GM18505 (cell line): ENCODE measurements around the gene MRPL4.

Source experiments
- ATAC-seq: cut with Tn5 transposase; IDR thresholded peaks from one replicate; pipeline ENCODE4 v1.9.1; 2021; ENCODE audit not compliant: unreplicated experiment
- POLR2A ChIP-seq: IDR thresholded peaks from 4 replicates; pipeline ENCODE4 v1.6.1; 2011; ENCODE audit warnings: borderline replicate concordance; ENCODE audit not compliant: insufficient read depth, insufficient read length; ENCODE audit errors: extremely low read depth

The MRPL4 gene

DNA sequence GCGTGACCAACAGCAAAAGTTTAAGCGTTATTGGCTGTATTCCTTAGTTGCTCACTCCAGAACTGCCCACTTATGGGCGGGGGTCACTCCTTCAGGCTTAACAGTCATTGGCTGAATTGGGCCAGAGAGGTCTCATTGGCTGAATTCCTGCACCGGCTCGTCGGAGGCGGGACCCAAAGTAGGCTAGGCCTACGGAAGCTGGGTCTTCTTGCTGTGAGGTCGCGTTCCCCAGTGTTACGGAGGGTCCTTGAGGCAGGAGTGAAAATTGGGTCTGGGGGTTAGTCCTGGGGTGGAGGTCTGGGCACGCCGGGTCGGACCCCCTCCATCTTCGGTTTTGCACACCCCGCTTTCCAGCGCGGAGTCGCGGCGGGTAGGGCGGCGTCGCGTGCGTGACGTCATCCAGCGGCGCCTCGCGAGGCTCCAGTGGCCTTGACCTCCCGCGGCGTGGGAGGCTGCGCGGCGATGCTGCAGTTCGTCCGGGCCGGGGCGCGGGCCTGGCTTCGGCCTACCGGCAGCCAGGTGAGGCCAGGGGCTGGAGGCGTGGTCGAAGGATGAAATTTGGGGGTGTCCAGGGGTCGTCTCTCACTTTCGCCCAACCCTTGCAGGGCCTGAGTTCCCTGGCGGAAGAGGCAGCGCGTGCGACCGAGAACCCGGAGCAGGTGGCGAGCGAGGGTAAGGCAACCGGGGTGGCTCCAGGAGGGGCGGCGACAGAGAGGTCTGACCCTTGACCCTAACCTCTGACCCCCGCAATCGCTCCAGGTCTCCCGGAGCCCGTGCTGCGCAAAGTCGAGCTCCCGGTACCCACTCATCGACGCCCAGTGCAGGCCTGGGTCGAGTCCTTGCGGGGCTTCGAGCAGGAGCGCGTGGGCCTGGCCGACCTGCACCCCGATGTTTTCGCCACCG, at the start of gene MRPL4:
MRPL4 (plus strand) TSS at position 423 of the 903 bp plus-strand sequence; CDS start at position 463, 40 bp downstream.
- peak; percentile 73 for ATAC-seq
- peak; percentile 84 for TF ChIP-seq POLR2A

DNA sequence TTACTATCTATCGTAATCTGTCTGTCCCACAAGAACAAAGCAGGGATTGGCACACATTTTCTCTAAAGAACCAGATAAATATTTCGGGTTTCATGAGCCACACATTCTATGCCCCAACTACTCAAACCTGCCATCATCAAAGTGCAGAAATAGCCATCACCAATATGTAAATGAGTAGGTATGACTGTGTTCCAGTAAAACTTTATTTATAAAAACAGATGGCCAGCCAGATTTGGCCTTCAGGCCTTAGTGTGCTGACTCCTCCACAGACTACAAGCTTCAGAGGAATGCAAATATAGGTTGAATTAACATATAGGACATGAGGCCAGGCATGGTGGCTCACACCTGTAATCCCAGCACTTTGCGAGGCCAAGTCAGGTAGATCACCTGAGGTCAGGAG, 48.3 kb upstream of the MRPL4 start:
- TF ChIP-seq POLR2A: no peak
- ATAC-seq: no peak

DNA sequence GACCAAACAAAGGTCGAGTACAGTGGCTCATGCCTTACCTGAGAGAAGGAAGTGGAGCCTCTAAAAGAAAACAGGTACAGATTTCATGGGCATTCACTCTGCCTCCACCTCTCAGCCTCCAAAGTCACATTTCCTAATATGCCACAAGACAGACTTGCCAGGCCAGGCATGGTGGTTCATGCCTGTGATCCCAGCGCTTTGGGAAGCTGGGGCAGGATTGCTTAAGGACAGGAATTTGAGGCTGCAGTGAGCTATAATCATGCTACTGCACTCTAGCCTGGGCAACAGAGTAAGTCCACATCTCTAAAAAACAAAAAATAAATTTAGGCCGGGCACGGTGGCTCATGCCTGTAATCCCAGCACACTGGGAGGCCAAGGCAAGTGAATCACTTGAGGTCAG, 46.4 kb upstream of the MRPL4 start:
- no peak for TF ChIP-seq POLR2A
- no peak for ATAC-seq

DNA sequence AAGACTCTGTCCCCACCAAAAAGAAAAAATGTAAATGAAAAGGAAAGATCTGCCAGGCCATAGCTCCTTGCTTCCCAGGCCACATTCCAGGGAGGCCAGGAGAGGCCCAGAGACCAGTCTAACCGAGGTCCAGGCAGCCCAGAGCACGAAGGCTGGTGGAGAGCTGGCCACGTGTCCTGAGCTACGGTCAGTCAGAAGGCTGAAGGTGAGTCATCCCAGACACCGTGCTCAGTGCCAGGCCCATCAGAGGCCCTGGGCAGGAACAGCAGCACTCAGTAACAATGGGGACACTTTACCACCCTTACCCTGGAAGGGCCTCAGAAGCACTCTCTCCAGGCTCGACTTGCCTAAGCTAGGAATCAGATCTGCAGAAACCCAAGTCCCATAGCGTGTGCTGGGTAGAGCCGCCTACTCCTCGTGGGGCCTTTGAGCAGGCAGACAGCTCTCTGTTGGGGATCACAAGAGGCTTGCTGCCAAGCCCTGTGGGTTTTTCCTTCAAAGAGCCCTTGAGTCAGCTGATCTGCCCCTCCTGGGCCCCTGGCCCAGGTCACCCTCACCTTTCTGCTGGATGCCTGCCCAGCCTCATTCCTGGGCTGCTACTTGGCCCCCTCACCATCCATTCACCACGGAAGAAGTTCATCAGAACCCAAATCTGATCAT, 45.7 kb upstream of the MRPL4 start:
- no peak for ATAC-seq
- TF ChIP-seq POLR2A: no peak

DNA sequence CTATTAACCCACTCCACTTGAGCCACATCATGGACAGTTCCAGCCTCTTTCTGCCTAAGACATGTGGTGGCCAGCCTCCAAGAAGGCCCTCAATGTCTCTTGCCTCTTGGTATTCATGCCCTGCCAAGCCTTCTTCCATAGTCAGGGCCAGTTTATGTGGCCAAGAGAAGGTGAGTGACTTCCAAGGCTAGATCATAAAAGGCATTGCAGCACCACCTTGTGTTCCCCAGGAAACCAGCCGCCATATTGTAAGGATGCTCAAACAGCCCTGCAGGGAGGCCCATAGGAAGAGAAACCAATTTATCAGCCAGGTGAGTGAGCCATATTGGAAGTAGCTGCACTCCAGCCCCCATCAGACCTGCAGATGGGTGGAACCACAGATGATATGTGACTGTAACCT, 45.0 kb upstream of the MRPL4 start:
- no peak for ATAC-seq
- no peak for TF ChIP-seq POLR2A

DNA sequence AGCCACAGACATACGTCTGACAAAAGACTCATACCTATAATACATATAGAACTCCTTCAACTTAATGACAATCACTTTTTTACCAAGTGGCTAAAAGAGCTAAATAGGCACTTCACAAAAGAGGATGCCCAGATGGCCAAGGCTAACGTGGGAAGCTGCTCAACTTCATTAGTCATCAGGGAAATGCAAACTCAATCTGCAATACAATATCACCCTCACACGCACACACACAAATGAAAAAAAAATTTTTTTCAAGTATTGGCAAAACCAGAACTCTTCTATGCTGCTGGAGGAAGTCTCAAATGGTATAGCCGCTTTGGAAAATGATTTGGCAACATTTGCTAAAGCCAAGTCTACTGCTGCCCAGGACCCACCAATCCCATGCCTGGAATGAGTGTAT, 42.7 kb upstream of the MRPL4 start:
- TF ChIP-seq POLR2A: no peak

DNA sequence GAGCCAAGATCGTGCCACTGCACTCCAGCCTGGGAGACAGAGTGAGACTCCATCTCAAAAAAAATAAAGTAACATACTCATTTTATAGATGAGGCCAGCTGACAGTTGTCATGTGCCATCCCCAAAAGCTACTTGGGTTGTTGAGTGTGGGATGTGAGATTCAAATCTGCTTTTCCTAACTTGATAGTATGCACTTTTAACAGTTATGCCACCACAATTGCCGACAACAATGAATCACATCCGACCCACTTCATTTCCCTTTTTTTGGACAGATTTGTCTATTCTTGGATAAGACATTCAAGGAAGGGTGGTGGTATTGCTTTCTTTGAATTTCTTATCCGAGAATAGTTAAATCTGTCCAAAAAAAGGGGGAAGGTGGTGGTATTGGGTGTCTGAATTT, 41.0 kb upstream of the MRPL4 start:
- no peak for TF ChIP-seq POLR2A
- no peak for ATAC-seq

More for the DNA sequence above, 42.7 kb upstream of the MRPL4 start:
- no peak for ATAC-seq

DNA sequence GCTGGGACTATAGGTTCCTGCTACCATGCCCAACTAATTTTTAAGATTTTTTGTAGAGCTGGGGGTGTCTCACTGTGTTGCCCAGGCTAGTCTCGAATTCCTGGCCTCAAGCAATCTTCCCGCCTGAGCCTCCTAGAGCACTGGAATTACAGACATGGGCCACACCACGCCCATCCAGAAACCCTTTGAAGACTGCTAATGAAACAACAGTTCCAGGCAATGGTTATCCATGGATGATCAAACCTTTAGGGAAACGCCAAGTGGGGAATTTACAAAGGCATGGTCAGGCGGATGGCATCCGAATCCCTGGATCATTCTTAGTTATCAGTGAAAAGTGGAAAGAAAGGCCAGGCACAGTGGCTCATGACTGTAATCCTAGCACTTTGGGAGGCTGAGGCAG, 40.3 kb upstream of the MRPL4 start:
- TF ChIP-seq POLR2A: no peak
- ATAC-seq: no peak

DNA sequence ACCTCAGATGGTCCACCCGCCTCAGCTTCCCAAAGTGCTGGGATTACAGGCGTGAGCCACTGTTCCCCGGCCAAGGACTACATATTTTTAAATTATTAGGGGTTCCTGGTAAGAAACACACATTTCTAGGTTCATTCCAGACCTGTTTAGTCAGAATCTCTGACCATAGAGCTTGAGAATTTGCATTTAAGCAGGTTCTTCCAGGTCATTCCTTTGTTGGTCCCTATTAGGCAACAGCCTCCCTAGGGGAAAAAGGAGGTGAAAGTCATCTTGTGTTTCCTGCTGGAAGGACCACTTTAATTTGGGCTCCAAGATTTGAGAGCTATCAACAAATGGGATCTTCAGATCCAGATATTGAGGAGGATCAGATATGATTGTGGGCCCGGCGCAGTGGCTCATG, 37.2 kb upstream of the MRPL4 start:
- TF ChIP-seq POLR2A: no peak
- ATAC-seq: no peak

DNA sequence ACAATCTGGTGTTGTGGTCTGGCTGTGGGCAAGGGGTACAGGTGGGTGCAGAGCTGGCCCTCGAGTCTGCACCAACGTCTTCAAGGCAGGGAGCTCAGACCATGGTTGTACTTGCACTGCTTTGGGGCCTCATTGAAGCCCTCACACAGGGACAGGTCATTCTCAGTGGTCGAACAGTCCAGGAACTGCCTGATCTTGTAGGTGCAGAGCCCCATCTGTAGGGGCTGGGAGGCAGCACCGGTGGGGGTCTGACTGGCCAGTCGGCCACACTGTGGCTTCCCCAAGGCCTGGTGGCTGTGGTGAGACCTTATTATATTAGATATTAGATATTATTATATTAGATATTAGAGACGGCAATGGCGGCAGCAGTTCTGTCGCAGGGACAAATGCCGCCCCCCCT, 34.9 kb upstream of the MRPL4 start:
- no peak for ATAC-seq
- no peak for TF ChIP-seq POLR2A

DNA sequence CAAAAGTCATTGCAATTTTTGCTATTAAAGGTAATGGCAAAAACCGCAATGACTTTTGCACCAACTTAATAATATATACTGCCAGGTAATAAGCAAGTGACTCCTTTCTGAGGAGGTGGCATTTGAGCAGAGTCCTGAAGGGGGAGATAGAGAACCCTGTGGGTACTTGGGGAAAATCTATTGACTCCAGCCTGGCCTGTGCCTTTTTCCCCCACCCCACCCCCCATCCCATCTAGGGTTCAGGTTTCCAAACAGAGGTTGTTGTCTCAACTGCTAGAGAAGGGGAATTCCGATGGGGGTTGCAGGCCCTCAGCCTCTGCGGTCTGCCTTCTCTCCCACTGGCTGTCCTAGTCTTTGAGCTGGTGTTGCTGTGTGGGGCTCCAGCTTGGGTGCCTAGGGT, 32.3 kb upstream of the MRPL4 start:
- ATAC-seq: no peak
- TF ChIP-seq POLR2A: no peak

DNA sequence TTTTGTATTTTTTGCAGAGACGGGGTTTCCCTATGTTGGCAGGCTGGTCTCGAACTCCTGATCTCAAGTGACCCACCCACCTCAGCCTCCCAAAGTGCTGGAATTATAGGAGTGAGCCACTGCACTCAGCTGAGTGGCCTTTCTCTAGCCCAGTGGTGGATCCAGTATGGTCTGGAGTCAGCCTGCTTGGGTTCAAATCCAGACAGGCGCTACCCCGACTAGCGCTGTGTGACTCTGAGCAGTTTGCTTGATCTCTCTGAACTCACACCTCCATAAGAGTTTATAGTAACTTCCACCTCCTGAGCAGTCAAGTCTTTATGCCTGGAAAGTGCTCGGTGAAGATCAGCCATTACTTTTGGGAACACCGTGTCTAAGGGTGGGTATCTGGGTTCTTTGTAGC, 31.3 kb upstream of the MRPL4 start:
- no peak for ATAC-seq
- no peak for TF ChIP-seq POLR2A

DNA sequence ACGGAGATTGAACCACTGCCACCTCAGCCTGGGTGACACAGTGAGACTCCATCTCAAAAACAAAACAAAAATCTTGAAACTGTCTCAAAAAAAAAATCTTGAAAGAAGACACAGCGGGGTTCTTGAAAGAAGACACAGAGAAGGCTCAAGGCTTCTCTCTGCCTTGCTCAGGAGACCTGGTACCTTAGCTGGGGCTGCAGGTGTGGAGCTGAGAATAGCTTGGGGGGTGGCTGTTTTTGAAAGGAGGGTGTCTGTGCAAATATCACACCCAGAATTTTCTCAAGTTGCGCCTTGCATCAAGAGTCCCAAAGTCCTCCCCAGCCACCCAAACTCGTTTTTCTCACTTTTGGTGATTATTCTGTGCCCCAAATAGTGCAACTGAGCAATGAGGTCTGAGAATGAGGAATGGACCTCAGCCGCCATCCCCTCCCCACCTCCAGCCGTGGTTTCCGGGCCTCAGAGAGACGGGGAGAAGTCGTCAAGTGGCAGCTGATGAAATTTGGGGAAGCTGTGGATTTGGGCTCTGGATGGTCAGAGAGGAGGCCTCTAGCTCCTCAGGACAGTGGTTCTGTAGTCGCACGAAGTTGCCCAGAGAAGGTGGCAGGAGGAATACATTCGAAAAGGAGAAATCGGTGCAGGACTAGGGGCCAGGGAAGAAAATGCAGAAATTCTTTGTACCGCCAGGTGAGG, 29.7 kb upstream of the MRPL4 start:
- no peak for TF ChIP-seq POLR2A
- no peak for ATAC-seq
